ENCODE measurements around the gene IGF2R.
"Not testable (repeated sequence)": the region's sequence is repeated elsewhere in the genome, so short reads cannot be mapped to it uniquely, and the experiment has no call there.

IGF2R gene

GRCh38 chr6:160089534-160089897 is 120.6 kb downstream of the IGF2R start:
- H3K4me3 ChIP-seq (ENCODE audit: low read depth, low read length) = no peak overlapping the region
- DNase-seq (ENCODE audit: low read depth) = no peak
- TF ChIP-seq CTCF (IDR thresholded peaks at IDR 0.05; ENCODE audit: low read depth, low read length, missing control alignments) = no peak
- in situ Hi-C loops (cut with HindIII; ENCODE audit: low sequenced_read_pairs) = no loop called here

- H3K4me3 ChIP-seq (ENCODE audit: low read depth, low read length); DNase-seq (ENCODE audit: low read depth); in situ Hi-C loops (cut with HindIII; ENCODE audit: low sequenced_read_pairs): not testable (repeated sequence)
Measured at GRCh38 chr6:160090442-160091239, 121.8 kb downstream of the IGF2R start.

- in situ Hi-C loops (cut with HindIII; ENCODE audit: low sequenced_read_pairs); DNase-seq (ENCODE audit: low read depth): not testable (repeated sequence)
Measured at GRCh38 chr6:160092176-160092575, 123.3 kb downstream of the IGF2R start.

GRCh38 chr6:160092602-160093001 is 123.7 kb downstream of the IGF2R start:
- in situ Hi-C loops (cut with HindIII; ENCODE audit: low sequenced_read_pairs) = no loop called here
- no peak overlapping the region for H3K4me3 ChIP-seq (ENCODE audit: low read depth, low read length)
- no peak for TF ChIP-seq CTCF (IDR thresholded peaks at IDR 0.05; ENCODE audit: low read depth, low read length, missing control alignments)
- DNase-seq (ENCODE audit: low read depth) = no peak

More at GRCh38 chr6:160092176-160092575, 123.3 kb downstream of the IGF2R start:
- H3K4me3 ChIP-seq (ENCODE audit: low read depth, low read length) = not testable (repeated sequence)

- TF ChIP-seq CTCF (IDR thresholded peaks at IDR 0.05; ENCODE audit: low read depth, low read length, missing control alignments) = no peak
- DNase-seq (ENCODE audit: low read depth) = no peak
- in situ Hi-C loops (cut with HindIII; ENCODE audit: low sequenced_read_pairs) = no loop called here
- H3K4me3 ChIP-seq (ENCODE audit: low read depth, low read length) = no peak overlapping the region
Measured at GRCh38 chr6:160093061-160093460, 124.2 kb downstream of the IGF2R start.

- no peak for TF ChIP-seq CTCF (IDR thresholded peaks at IDR 0.05; ENCODE audit: low read depth, low read length, missing control alignments)
- H3K4me3 ChIP-seq (ENCODE audit: low read depth, low read length) = no peak overlapping the region
- in situ Hi-C loops (cut with HindIII; ENCODE audit: low sequenced_read_pairs) = no loop called here
- DNase-seq (ENCODE audit: low read depth) = no peak
Measured at GRCh38 chr6:160093946-160094345, 125.1 kb downstream of the IGF2R start.

- H3K4me3 ChIP-seq (ENCODE audit: low read depth, low read length) = no peak overlapping the region
- DNase-seq (ENCODE audit: low read depth) = no peak
- in situ Hi-C loops (cut with HindIII; ENCODE audit: low sequenced_read_pairs) = no loop called here
- TF ChIP-seq CTCF (IDR thresholded peaks at IDR 0.05; ENCODE audit: low read depth, low read length, missing control alignments) = no peak
Measured at GRCh38 chr6:160095146-160095845, 126.4 kb downstream of the IGF2R start.

Data from astrocyte of the cerebellum (primary cell).